Tibial nerve (tissue), 4 donors: ENCODE measurements around the gene RRP1B. TPM values are rescaled to one million over a fixed set of nuclear protein-coding genes. Genes with fewer than 3 reads are reported as not detected.
"Not testable (repeated sequence)": the region's sequence is repeated elsewhere in the genome, so short reads cannot be mapped to it uniquely, and the experiment has no call there.

ENCODE experiments used
- DNase-seq, 2 donors: peaks; one replicate each; pipeline ENCODE4 v3.0.0-alpha.2; 2019; ENCODE audit warnings: low spot score in 2 of 2
- H3K27ac ChIP-seq, 4 donors: fragments of 200-600 bp; sonication (generic) in 3 of 4; one replicate each; pipeline ENCODE4 v1.5.1; 2017 to 2019; ENCODE audit warnings: mild to moderate bottlenecking in 1 of 4
- H3K27me3 ChIP-seq, 2 donors: fragments of 200-600 bp; sonication (generic) in 1 of 2; one replicate each; pipeline versions ENCODE4 v1.5.1 to v1.6.0; 2017 to 2019
- H3K36me3 ChIP-seq, 3 donors: fragments of 200-600 bp; sonication (generic); one replicate each; pipeline ENCODE4 v1.5.1; 2018 to 2019
- H3K4me1 ChIP-seq, 4 donors: fragments of 200-600 bp; sonication (generic) in 3 of 4; one replicate each; pipeline ENCODE4 v1.5.1; 2017 to 2019
- H3K4me3 ChIP-seq, 4 donors: fragments of 200-600 bp; sonication (generic) in 3 of 4; one replicate each; pipeline ENCODE4 v1.5.1; 2017 to 2019; ENCODE audit warnings: mild to moderate bottlenecking in 1 of 4, moderate library complexity in 1 of 4
- H3K9me3 ChIP-seq, 4 donors: fragments of 200-600 bp; sonication (generic) in 3 of 4; one replicate each; pipeline ENCODE4 v1.5.1; 2017 to 2019
- CTCF ChIP-seq, 5 experiments: fragments of 200-600 bp in 3 of 5; fragments of 450-650 bp in 2 of 5; sonication (generic) in 3 of 5; IDR thresholded peaks; one replicate each; pipeline ENCODE4 v1.5.1; 2016 to 2019; ENCODE audit warnings: antibody characterized with exemption in 5 of 5, mild to moderate bottlenecking in 3 of 5, moderate library complexity in 2 of 5
- EP300 ChIP-seq, 2 donors: sonication (generic); formaldehyde crosslinking; IDR thresholded peaks; one replicate each; pipeline ENCODE4 v1.6.1; 2017; ENCODE audit warnings: antibody characterized with exemption in 2 of 2, mild to moderate bottlenecking in 1 of 2
- POLR2A ChIP-seq, 2 donors: fragments of 450-650 bp; IDR thresholded peaks; one replicate each; pipeline ENCODE4 v1.6.1; 2017; ENCODE audit warnings: antibody characterized with exemption in 2 of 2, mild to moderate bottlenecking in 2 of 2, moderate library complexity in 2 of 2
- WGBS, 2 donors: methylation state at CpG; one replicate each; pipeline ENCODE4 v1.1.5; 2018; 5-methylcytosine and 5-hydroxymethylcytosine counted together
- total RNA-seq, 4 donors: library from RNA; depleted of rRNA; stranded (reverse); fragments of >200 nt; gene quantifications; one replicate each; pipeline ENCODE4 v1.1.0, GENCODE V29; 2016

The RRP1B gene
- total RNA-seq, 4 donors from 2014 or later: 21.4 to 29.4 (median 25.5) TPM

- H3K27me3 ChIP-seq: no peaks in the 10 kb centered on the region
- no peaks in the 10 kb centered on the region for H3K9me3 ChIP-seq
- no peak overlapping the region for H3K27ac ChIP-seq
- TF ChIP-seq POLR2A (IDR thresholded peaks at IDR 0.05): no peak
- TF ChIP-seq EP300 (IDR thresholded peaks at IDR 0.05): no peak
- no peak for TF ChIP-seq CTCF (IDR thresholded peaks at IDR 0.05)
- H3K36me3 ChIP-seq: peaks cover 0 to 92% (median 12%) of the 10 kb centered on the region in 3 donors
- H3K4me3 ChIP-seq: no peak overlapping the region
- 89 to 91% methylated on average over 3 of the region's 3 CpGs for WGBS, 2 donors
- no peaks in the 10 kb centered on the region for H3K4me1 ChIP-seq
- no peak for DNase-seq
Measured at GRCh38 chr21:43675871-43676270, 16.5 kb downstream of the RRP1B start.

GRCh38 chr21:43676391-43676790 is 17.0 kb downstream of the RRP1B start:
- Histone ChIP-seq H3K4me1 (no peaks in the 10 kb centered on the region), H3K4me3 (no peak overlapping the region), H3K36me3 (peaks cover 0 to 92% (median 12%) of the 10 kb centered on the region in 3 donors), H3K27ac (no peak overlapping the region), H3K9me3 (no peaks in the 10 kb centered on the region), H3K27me3 (no peaks in the 10 kb centered on the region)
- 87 to 91% methylated on average over 13 to 15 of the region's 15 CpGs for WGBS, 2 donors
- TF ChIP-seq EP300 (IDR thresholded peaks at IDR 0.05) (no peak), CTCF (IDR thresholded peaks at IDR 0.05) (no peak), POLR2A (IDR thresholded peaks at IDR 0.05) (no peak)
- DNase-seq: no peak

GRCh38 chr21:43679951-43680350 is 20.6 kb downstream of the RRP1B start:
- DNase-seq: no peak

GRCh38 chr21:43680421-43680820 is 21.1 kb downstream of the RRP1B start:
- not testable (repeated sequence) for H3K27me3 ChIP-seq, DNase-seq
- H3K36me3 ChIP-seq: peaks cover 2 to 97% (median 30%) of the 10 kb centered on the region in 3 donors

More at GRCh38 chr21:43679951-43680350, 20.6 kb downstream of the RRP1B start:
- WGBS, 2 donors: 93 to 96% methylated on average over 12 of the region's 12 CpGs
- TF ChIP-seq CTCF (IDR thresholded peaks at IDR 0.05) (no peak), POLR2A (IDR thresholded peaks at IDR 0.05) (no peak), EP300 (IDR thresholded peaks at IDR 0.05) (no peak)
- peaks cover 2 to 97% (median 26%) of the 10 kb centered on the region in 3 donors for H3K36me3 ChIP-seq
- H3K27me3 ChIP-seq: no peaks in the 10 kb centered on the region
- H3K4me3 ChIP-seq: no peak overlapping the region
- H3K9me3 ChIP-seq: no peaks in the 10 kb centered on the region
- no peaks in the 10 kb centered on the region for H3K4me1 ChIP-seq
- H3K27ac ChIP-seq: no peak overlapping the region

GRCh38 chr21:43681650-43682049 is 22.3 kb downstream of the RRP1B start:
- no peak for DNase-seq
- 95 to 96% methylated on average over 6 of the region's 6 CpGs for WGBS, 2 donors

More at GRCh38 chr21:43680421-43680820, 21.1 kb downstream of the RRP1B start:
- not testable (repeated sequence) for H3K4me1 ChIP-seq, H3K9me3 ChIP-seq, H3K4me3 ChIP-seq, H3K27ac ChIP-seq
- 89 to 90% methylated on average over 6 of the region's 6 CpGs for WGBS, 2 donors

More at GRCh38 chr21:43681650-43682049, 22.3 kb downstream of the RRP1B start:
- H3K9me3 ChIP-seq: no peaks in the 10 kb centered on the region
- H3K27me3 ChIP-seq: no peaks in the 10 kb centered on the region
- H3K27ac ChIP-seq: no peak overlapping the region
- H3K4me1 ChIP-seq: no peaks in the 10 kb centered on the region
- H3K4me3 ChIP-seq: no peak overlapping the region
- H3K36me3 ChIP-seq: peaks cover 2 to 96% (median 34%) of the 10 kb centered on the region in 3 donors
- no peak for TF ChIP-seq CTCF (IDR thresholded peaks at IDR 0.05)
- no peak for TF ChIP-seq EP300 (IDR thresholded peaks at IDR 0.05)
- no peak for TF ChIP-seq POLR2A (IDR thresholded peaks at IDR 0.05)
